ENCODE data around the gene ITPRIP. TPM values are rescaled to one million over a fixed set of nuclear protein-coding genes. Genes with fewer than 3 reads are reported as not detected.
A peak's percentile ranks its signal among the peaks of the same experiment; 100 is the strongest.

ITPRIP gene
- total and polyA plus RNA-seq, 2 of the 8 experiments (the other 6 are each of a cell fraction or from before 2014, with no cell fraction given), result 15.3 to 16.9 TPM

DNA sequence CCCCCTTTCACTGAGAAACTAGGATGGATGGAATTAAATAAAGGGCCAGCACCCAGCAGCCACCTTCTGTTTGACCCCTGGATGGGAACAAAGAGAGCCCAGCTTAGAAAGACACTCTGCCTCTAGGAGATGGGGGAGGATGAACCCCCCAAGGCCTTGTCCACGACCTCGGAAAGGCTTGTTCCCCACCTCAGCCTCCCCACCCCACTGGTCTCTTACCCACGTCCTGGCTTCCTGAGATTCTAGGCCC is 9.7 kb downstream of the ITPRIP start (continued):
- TF ChIP-seq, protein P1, sequence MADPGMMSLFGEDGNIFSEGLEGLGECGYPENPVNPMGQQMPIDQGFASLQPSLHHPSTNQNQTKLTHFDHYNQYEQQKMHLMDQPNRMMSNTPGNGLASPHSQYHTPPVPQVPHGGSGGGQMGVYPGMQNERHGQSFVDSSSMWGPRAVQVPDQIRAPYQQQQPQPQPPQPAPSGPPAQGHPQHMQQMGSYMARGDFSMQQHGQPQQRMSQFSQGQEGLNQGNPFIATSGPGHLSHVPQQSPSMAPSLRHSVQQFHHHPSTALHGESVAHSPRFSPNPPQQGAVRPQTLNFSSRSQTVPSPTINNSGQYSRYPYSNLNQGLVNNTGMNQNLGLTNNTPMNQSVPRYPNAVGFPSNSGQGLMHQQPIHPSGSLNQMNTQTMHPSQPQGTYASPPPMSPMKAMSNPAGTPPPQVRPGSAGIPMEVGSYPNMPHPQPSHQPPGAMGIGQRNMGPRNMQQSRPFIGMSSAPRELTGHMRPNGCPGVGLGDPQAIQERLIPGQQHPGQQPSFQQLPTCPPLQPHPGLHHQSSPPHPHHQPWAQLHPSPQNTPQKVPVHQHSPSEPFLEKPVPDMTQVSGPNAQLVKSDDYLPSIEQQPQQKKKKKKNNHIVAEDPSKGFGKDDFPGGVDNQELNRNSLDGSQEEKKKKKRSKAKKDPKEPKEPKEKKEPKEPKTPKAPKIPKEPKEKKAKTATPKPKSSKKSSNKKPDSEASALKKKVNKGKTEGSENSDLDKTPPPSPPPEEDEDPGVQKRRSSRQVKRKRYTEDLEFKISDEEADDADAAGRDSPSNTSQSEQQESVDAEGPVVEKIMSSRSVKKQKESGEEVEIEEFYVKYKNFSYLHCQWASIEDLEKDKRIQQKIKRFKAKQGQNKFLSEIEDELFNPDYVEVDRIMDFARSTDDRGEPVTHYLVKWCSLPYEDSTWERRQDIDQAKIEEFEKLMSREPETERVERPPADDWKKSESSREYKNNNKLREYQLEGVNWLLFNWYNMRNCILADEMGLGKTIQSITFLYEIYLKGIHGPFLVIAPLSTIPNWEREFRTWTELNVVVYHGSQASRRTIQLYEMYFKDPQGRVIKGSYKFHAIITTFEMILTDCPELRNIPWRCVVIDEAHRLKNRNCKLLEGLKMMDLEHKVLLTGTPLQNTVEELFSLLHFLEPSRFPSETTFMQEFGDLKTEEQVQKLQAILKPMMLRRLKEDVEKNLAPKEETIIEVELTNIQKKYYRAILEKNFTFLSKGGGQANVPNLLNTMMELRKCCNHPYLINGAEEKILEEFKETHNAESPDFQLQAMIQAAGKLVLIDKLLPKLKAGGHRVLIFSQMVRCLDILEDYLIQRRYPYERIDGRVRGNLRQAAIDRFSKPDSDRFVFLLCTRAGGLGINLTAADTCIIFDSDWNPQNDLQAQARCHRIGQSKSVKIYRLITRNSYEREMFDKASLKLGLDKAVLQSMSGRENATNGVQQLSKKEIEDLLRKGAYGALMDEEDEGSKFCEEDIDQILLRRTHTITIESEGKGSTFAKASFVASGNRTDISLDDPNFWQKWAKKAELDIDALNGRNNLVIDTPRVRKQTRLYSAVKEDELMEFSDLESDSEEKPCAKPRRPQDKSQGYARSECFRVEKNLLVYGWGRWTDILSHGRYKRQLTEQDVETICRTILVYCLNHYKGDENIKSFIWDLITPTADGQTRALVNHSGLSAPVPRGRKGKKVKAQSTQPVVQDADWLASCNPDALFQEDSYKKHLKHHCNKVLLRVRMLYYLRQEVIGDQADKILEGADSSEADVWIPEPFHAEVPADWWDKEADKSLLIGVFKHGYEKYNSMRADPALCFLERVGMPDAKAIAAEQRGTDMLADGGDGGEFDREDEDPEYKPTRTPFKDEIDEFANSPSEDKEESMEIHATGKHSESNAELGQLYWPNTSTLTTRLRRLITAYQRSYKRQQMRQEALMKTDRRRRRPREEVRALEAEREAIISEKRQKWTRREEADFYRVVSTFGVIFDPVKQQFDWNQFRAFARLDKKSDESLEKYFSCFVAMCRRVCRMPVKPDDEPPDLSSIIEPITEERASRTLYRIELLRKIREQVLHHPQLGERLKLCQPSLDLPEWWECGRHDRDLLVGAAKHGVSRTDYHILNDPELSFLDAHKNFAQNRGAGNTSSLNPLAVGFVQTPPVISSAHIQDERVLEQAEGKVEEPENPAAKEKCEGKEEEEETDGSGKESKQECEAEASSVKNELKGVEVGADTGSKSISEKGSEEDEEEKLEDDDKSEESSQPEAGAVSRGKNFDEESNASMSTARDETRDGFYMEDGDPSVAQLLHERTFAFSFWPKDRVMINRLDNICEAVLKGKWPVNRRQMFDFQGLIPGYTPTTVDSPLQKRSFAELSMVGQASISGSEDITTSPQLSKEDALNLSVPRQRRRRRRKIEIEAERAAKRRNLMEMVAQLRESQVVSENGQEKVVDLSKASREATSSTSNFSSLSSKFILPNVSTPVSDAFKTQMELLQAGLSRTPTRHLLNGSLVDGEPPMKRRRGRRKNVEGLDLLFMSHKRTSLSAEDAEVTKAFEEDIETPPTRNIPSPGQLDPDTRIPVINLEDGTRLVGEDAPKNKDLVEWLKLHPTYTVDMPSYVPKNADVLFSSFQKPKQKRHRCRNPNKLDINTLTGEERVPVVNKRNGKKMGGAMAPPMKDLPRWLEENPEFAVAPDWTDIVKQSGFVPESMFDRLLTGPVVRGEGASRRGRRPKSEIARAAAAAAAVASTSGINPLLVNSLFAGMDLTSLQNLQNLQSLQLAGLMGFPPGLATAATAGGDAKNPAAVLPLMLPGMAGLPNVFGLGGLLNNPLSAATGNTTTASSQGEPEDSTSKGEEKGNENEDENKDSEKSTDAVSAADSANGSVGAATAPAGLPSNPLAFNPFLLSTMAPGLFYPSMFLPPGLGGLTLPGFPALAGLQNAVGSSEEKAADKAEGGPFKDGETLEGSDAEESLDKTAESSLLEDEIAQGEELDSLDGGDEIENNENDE (IDR thresholded peaks at IDR 0.05; ENCODE audit: insufficient replicate concordance, low read length), result no peak
- TF ChIP-seq PHF8 (conservative IDR thresholded peaks at IDR 0.05; ENCODE audit: low read depth, low read length), result no peak
- TF ChIP-seq TAF1 (IDR thresholded peaks at IDR 0.05; ENCODE audit: low read depth, low read length), result peak; percentile 15; the same call in 1 of the 2 replicates
- 0 out of 2 replicates have a peak, but pooled peaks have one; percentile 2 for TF ChIP-seq SP1 (IDR thresholded peaks at IDR 0.05; ENCODE audit: low read depth, low read length)
- TF ChIP-seq POLR2A (IDR thresholded peaks at IDR 0.05; ENCODE audit: control extremely low read depth in 1 of 2, low read depth in 2 of 2, low read length in 2 of 2), result peak in 1 of 2 experiments; percentile 16; a peak in 2 of 3 replicates
- TF ChIP-seq YY1 (IDR thresholded peaks at IDR 0.05; ENCODE audit: low read depth, low read length), result no peak

Measured in H1 (cell line).